ENCODE data around the gene ALAD.
A peak's percentile ranks its signal among the peaks of the same experiment; 100 is the strongest.
"Not testable (repeated sequence)": the region's sequence is repeated elsewhere in the genome, so short reads cannot be mapped to it uniquely, and the experiment has no call there.

ALAD gene

DNA sequence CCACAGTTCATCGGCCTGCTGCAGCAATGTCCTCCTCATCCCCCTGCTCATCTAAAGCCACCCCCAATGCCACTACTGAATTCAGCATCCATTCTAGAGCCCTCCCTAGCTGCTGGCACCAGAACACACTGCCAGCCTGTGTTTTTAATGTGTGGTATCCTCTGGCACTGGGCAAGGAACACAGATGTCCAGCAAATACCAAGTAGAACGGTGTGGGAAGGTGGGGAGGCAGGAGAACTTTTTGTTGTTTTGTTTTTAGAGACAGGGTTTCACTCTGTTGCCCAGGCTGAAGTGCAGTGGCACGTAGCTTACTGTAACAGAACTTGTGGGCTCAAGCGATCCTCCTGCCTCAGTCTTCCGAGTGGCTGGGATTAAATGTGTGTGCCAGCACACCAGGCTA lies 29.0 kb downstream of the ALAD start:
- no peak for DNase-seq

DNA sequence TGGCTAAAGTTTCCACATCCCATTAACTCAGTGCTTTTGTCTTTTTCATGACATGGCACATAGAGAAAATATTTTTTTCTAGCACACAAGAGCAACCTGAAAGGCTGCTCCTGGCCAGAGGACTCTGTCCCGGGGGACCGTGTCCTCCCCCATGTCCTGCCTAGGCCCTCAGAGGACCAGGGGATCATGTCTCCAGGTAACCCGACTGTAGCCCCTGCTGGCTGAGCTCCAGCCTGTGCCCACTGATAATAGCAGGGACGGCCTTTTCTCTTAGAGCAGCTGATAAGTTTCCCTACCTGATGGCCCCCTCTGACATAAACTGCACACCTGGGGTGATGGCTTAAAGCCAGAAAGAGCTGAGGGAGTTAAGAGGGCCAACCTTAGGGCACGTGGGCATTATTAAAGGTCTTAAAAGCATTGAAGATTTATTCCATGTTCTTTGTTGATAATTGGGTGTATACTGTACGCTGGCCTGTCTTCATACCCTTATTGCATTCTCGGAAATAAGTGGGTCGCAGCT lies 30.2 kb downstream of the ALAD start:
- DNase-seq = no peak

DNA sequence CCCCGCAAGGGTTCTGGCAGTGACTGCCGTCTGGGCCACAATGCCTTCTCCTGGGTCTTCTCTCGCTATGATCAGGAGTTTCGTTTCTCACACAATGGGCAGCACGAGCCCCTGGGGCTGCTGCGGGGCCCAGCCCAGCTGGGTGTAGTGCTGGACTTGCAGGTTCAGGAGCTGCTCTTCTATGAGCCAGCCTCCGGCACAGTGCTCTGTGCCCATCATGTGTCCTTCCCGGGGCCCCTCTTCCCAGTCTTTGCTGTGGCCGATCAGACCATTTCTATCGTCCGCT lies 31.3 kb downstream of the ALAD start:
- DNase-seq = no peak

DNA sequence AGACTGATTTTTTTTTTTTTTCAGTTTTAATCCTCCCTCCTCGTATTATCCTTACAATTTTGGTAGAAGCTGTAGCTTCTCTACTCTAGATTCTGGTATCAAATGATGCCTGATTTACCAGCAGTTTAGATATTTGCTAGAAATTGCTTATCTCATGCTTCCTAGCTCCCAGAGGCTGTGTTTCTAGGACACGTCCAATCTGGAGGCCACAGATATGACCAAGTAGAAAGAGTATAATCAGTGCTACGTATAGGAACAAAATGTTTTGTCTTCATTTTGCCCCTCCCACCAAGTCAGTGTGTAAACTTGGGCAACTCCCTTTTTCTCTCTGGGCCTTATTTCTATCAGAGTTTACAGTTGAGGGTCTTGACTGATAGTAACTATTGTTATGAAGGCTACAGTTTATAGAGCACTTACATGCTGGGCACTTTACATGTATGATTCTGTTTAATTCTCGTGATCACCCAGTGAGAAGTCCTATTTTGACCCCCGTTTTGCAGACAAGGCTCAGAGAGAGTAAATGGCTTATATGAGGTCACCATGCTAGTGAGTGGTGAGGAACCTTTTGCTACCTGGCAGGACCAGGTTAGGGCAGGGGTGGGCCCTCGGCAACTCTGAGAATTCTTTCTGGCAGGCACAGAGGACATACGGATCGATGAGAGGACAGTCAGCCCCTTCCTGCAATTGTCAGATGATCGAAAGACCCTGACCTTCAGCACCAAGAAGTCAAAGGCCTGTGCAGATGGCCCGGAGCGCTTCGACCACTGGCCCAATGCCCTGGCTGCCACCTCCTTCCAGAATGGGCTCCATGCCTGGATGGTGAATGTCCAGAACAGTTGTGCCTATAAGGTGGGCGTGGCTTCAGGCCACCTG lies 31.9 kb downstream of the ALAD start:
- DNase-seq = no peak

DNA sequence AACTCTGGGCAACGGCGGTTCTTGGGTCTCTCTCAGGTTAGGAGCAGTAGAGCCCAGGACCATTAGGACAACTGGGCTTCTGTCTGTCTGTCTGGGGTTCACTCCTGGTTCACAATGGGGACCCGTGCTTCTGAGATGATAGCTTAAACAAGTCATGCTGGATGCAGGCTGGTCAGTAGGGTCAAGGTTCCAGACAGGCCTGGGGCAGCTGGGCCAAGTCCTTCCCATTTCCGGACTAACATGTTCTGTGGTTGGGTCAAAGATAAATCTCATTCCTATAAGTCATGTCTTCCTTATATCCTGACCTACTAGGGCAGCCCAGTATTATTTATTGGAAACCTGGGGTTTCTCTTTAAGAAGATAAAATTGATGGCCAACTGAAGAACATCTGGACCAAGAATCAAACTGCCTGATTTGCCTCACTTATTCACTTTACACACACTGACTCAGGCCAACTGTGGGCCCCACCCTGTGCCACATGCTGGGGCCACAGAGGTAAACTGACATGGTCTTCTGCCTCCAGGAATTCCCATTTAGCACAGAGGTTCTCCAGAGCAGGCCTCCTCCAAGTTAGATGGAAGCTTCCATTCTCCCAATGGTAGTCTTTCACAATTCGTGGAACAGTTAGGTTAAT lies 32.6 kb downstream of the ALAD start:
- no peak for DNase-seq

DNA sequence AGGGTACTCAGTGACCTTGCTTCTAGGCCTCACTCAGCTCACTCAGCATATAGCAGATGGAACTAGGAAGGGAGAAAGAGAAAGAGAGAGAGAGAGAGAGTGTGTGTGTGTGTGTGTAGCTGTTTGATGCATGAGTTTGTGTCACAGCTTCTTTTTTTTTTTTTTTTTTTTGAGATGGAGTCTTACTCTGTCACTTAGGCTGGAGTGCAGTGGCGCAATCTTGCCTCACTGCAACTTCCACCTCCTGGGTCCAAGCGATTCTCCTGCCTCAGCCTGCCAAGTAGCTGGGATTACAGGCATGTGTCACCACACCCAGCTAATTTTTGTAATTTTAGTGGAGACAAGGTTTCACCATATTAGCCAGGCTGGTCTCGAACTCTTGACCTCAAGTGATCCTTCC lies 35.4 kb downstream of the ALAD start:
- DNase-seq = not testable (repeated sequence)

DNA sequence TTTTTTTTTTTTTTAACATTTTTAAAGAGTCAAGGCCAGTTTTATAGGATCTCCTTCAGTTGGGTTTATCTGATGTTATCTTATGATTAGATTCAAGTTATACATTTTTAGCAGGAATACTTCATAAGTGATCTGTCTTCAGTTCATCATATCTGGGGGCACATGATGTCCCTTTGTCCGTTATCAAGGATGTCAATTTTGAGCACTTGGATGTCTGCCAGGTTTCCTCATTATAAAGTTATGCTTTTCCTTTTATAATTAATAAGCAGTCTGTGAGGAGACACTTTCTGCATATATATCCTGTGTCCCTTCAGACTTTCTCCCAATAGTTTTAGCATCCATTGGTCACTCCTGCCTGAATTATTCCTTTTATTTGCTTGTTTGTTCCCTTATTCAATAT lies 36.1 kb downstream of the ALAD start:
- no peak for DNase-seq

DNA sequence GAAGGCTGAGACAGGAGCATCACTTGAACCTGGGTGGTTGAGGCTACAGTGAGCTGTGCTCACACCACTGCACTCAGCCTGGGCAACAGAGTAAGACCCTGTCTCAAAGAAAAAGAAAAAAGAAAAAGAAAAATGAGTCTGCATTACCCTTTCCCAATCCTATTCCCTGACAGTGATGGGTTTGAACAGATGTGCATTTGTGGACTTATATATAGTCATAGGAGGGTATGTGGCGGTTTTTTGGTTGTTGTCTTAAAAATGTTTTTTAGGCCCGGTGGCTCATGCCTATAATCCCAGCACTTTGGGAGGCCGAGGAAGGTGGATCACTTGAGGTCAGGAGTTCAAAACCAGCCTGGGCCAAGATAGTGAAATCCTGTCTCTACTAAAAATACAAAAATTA lies 37.7 kb downstream of the ALAD start:
- no peak for DNase-seq

DNA sequence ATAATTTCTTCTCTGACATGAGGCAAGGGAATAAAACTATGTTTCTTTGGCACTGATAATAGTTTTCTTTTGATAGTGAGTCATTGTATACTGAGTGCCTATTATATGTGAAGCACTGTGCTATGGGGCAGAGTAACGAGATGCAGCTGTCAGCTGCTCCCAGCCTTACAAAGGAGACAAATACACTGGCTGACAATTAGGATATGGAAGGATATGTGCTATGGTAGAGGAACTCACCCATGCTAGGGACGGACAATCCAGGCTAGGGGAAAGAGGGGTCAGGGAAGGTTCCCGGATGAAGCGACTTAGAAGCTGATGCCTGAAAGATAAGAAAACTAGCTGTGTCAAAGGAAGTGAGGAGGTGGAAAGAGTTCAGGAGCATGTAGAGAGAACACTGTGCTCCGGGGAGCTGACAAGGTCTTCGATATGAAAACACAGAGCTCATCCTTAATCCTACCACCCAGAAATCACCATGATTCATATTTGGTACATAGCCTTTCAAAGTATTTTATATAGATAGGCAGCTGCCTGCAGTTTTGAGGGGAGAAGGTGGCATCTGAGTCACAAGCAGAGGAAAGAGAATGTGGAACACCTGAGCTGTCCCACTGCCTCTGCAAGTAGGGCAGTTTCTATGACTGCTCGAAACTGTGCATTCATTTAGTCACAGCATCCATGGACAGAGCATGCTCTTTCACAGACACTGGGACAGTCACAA lies 39.6 kb downstream of the ALAD start:
- peak; percentile 52 to 53 for DNase-seq

DNA sequence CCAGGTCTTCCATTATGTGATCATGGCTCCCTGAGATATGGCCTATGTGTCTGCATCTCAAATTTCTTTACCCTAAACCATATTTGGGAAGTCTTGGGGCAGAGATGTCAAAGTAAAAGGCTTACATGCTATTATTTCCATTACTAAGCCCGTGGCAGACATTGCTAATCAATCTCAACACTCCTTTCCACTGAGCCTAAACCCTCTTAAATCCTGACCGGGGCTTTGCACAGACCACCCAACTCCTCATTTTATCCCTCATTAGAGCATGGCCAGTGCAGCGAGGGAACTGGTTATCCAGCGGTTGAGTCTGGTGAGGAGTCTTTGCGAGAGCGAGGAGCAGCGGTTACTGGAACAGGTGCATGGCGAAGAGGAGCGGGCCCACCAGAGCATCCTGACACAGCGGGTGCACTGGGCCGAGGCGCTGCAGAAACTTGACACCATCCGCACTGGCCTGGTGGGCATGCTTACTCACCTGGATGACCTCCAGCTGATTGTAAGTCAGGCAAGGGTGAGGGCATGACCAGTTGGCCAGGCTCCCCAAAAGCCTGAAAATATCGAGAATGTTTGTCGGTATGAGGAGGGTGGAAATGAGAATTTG lies 40.7 kb downstream of the ALAD start:
- DNase-seq = no peak

DNA sequence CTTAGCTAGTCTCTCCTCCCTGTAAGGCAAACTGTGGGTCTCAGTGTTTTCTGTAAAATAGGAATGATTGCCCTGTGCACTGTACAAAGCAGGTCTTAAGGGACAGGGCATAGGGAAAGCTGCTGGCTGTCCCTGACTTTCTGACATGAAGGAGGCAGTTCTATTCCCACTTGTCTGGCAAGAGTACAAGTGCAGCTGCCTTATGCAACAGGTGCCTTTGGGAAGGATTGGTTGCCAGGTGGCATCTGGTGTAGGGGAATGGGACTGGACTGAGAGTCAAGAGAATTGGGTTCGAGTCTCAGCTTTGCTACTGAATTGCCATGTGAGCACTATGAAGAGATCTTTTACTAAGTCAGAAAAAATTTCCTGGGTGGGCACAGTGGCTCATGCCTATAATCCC lies 41.7 kb downstream of the ALAD start:
- peak in 1 of 2 experiments; percentile 11 for DNase-seq

DNA sequence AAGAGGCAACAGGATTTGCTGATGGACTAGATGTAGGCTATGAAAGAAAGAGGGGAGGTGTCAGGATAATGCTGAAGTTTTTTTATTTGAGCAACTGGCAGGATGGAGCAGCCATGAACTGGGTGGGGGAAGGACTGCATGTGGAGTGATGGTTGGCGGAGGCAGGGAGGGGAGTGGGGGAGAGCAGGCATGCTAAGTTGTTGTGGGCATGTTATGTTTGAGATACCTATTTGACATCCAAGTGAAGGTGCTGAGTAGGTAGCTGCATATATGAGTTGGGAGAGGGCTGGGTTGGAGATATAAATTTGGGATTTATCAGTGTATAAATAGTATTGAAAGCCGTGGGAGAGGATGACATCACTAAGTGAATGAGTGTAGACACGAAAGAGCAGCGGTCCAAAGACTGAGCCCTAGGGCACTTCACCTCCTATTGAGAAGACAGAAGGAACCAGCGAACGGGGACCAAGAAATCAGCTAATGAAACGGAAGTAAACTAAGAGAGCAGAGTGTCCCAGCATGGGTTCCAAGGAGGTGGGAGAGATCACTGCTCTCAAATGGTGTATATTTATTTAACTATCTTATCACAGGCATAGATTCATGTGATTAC lies 44.3 kb downstream of the ALAD start:
- no peak for DNase-seq

DNA sequence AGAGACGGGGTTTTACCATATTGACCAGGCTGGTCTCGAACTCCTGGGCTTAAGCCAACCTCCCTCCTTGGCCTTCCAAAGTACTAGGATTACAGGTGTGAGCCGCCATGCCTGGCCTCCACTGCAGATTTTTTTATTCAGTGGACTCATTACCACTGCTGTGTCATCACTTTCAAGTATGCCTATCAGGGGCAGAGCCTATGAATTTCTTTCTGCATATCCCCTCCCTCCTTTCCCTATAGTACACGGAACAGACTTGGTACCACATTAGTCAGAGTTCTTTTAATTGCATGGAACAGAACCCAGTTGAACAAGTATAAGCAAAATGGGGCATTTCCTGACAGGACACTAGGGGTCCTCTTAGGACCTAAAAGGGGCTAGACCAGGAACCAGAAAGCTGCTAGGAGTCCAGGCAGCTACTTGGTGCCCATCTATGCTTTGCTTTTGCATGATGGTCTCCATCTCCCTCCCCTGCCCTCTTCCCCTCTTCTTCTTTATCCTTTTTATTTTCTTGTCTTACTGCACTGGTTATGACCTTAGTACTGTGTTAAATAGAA lies 46.0 kb downstream of the ALAD start:
- DNase-seq = peak in 1 of 2 experiments; percentile 12

DNA sequence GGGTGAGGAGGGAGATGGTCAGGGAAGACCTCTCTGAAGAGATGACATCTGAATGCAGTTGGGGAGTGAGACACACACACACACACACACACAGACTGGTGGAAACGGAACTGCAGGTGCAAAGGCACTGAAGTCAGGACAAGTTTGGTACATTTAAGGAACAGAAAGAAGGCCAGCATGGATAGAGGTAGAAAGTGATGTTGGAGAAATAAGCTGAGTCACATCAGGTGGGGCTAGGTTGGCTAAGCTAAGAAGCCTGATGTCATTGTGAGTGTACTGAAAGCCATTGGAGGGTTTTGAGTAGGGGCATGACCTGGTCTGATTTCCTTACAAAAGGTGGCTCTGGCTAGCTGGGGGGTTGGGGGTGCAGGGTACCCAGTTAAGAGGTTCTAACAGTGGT lies 48.7 kb downstream of the ALAD start:
- no peak for DNase-seq

DNA sequence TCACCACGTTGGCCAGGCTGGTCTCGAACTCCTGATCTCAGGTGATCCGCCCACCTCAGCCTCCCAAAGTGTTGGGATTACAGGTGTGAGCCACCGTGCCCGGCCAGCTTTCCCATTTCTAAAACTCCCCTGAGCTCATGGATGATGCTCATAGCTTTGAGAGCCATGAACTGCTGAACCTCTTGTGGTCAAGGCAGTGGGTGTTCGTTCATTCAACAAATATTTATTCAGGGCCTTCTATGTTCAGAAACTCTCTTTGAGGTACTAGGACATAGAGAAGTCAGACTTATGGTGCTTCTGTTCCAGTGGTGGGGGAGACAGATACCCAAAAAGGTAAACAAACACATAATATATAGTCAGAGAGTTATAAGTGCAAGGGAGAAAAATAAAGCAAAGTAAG lies 49.1 kb downstream of the ALAD start:
- no peak for DNase-seq

DNA sequence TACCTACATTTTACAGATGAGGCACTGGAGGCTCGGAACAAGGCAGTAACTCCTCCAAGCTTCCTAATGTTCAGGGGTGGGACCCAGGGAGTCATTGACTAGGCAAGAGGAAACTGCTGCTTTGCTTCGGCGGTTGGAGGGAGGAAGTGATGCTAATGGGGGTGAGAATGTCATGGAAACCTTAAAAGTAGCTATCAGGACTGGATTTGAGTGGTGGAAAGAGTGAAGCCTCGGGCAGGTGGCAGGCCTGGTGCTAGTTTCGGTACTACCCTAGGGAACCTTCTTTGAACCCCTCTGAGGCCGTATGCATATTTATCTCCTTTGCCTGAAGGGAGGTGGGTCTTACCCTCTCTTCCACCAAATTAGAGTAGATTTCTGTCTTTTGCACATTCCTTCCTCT lies 50.1 kb downstream of the ALAD start:
- peak; percentile 54 to 58 for DNase-seq

DNA sequence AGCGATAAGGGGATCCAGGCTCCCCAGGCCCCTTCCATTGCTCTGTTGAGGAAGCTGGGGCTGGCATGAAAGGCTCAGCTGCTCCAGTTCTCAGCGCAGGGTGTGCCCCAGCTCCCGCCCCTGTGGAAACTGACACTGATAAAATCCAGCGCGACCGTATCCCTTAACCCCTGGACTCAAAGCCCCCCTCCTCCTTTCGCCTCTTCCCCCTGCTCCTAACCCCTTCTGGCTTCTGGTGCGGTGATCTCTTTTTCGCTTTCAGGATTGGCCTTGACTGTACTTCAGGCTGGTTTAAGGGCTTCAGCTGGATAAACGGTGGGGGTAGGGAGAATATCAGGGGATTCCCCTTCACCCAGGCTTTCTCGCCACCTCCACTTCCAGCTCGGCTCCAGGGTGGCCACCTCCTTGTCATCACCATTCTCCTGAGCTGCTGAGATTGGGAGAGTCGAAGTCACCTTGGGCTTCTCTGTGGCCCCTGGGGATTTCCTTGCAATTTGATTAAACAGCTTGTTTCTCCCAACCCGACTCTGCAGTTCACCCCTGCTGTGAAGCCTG lies 50.9 kb downstream of the ALAD start:
- DNase-seq = peak; percentile 40 to 44

DNA sequence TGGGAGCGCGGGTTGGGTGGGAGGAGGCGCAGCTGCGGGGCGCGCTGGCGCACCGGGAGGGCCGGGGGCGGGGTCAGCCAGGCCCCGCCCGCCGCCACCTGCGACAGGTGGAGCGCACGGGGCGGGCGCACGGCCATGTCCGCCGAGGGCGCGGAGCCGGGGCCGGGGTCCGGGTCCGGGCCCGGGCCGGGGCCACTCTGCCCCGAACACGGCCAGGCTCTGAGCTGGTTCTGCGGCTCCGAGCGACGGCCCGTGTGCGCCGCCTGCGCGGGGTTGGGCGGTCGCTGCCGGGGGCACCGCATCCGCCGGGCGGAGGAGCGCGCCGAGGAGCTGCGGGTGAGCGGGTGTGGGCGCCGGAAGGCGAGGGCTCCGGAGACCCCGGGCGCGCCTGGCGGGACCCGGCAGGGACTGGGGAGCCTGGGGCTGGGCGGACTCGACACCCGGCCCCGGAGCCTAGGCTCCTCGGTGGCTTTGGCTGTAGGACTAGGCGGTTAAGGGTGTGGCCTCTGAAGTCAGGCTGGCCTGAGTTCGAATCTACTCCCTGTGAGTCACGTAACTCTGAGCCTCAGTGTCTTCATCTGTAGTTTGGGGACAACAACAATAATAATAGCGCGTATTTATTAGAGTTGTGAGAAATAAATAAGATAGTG lies 51.5 kb downstream of the ALAD start, which contains the start of gene BSPRY:
Gene BSPRY (plus strand): TSS at position 97 of the 650 bp plus-strand sequence. CDS start 39 bp downstream, at position 136.
- DNase-seq = peak; percentile 48 to 61

DNA sequence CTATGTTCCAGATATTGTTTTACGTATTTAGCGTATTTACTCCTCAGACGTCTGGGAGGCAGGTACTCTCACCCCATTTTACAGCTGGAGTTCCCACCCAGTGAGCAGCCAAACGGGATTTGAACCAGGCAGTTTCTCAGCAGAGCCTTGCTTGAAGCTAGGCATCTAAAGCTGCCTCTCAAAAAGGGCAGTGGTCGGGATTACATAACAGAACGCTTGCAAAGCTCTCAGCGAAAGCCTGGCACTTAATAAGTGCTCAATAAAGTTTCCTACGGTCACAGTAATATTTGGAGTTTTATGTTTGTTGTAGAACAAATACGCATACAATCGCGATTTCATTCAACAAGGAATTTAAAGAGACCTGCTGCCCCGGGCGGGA lies 52.0 kb downstream of the ALAD start:
- DNase-seq = no peak

DNA sequence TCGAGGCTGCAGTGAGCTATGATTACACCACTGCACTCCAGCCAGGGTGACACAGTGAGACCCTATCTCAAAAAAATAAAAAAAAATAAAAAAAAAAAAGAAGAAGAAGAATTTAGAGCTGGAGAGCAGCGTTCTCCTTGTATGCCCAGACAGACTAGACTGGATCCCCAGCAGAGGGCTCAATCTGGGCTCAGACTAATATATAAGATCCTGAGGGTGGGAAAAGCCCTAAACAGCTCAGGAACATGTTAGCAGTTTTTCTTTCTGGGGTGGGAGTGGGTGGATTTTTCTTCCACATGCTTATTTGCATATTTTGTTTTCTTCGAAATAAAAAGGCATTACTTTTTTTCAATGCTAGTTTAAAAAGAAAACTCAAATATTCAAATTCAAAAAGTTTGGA lies 52.6 kb downstream of the ALAD start:
- DNase-seq = no peak

DNA sequence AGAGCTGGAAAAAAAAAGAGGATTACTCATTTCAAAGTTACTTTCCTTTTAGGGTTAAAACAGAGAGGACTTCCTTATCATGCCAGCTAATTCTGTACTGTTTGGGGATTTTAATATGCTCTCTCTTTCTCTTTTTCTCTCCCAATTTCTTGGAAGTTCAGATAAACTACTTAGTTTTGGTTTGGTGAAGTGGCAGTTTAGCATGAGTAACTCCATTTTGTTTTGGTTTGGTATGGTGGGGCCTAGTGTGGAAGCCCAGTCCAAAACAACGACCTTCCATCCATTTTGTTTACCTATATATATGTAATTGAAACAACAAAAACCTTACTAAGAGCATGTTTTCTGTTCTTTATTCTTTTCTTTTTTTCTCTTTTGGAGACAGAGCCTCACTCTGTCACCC lies 55.4 kb downstream of the ALAD start:
- no peak for DNase-seq

DNA sequence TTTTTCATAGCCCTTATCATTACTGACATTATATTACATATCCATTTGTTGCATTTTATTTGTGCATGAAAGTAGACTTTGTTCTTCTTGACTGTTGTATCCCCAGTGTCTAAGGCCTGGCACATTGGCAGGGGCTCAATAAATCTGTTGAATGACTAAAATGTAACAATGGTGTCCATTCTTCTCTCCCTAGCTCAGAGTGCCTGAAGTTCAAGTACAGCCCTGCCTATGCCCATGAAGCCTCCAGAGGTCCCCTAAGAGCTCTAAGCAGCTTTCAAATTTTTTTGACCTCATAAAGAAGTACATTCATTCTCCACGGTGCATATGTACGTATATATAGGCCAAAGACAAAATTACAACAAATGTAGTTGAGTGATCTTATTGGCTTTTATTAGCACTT lies 55.9 kb downstream of the ALAD start:
- DNase-seq = no peak

Measured in activated T-cell treated with anti-CD3 and anti-CD28 coated beads, Interleukin-2, amount 50 U/mL, for 48 hours (primary cell).